ENCODE results near the gene PRR12. TPM values are rescaled to one million over a fixed set of nuclear protein-coding genes. Genes with fewer than 3 reads are reported as not detected.

PRR12 gene
- total and polyA plus RNA-seq, 2 donors from 2014 or later, result 4.9 to 27.4 TPM

- TF ChIP-seq, protein P1, sequence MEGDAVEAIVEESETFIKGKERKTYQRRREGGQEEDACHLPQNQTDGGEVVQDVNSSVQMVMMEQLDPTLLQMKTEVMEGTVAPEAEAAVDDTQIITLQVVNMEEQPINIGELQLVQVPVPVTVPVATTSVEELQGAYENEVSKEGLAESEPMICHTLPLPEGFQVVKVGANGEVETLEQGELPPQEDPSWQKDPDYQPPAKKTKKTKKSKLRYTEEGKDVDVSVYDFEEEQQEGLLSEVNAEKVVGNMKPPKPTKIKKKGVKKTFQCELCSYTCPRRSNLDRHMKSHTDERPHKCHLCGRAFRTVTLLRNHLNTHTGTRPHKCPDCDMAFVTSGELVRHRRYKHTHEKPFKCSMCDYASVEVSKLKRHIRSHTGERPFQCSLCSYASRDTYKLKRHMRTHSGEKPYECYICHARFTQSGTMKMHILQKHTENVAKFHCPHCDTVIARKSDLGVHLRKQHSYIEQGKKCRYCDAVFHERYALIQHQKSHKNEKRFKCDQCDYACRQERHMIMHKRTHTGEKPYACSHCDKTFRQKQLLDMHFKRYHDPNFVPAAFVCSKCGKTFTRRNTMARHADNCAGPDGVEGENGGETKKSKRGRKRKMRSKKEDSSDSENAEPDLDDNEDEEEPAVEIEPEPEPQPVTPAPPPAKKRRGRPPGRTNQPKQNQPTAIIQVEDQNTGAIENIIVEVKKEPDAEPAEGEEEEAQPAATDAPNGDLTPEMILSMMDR (IDR thresholded peaks at IDR 0.05; ENCODE audit: borderline replicate concordance, extremely low read depth, insufficient read depth), result no peak
- Histone ChIP-seq H3K36me3 (ENCODE audit: control insufficient read depth in 2 of 3, insufficient read depth in 3 of 3, low read length in 3 of 3) (peaks cover 5 to 21% (median 9%) of the 10 kb centered on the region in 3 donors), H3K9me3 (ENCODE audit: control insufficient read depth in 2 of 3, insufficient read depth in 1 of 3, low read length in 3 of 3) (no peaks in the 10 kb centered on the region), H3K4me1 (ENCODE audit: control insufficient read depth in 2 of 3, insufficient read depth in 2 of 3, low read depth in 1 of 3, low read length in 3 of 3) (no peaks in the 10 kb centered on the region), H3K27ac (ENCODE audit: low read depth in 2 of 2, low read length in 2 of 2) (no peak overlapping the region), H3K4me3 (ENCODE audit: low read length in 3 of 3) (no peak overlapping the region), H3K27me3 (ENCODE audit: control insufficient read depth, insufficient read depth, low read length) (no peaks in the 10 kb centered on the region), H3K9ac (ENCODE audit: low read length in 3 of 3) (no peak overlapping the region)
- FAIRE-seq, result no peak
- no peak for DNase-seq
- intact Hi-C loops (cut with DNase I), result no loop called here
Measured at GRCh38 chr19:49605605-49606004, 14.6 kb downstream of the PRR12 start.

DNA sequence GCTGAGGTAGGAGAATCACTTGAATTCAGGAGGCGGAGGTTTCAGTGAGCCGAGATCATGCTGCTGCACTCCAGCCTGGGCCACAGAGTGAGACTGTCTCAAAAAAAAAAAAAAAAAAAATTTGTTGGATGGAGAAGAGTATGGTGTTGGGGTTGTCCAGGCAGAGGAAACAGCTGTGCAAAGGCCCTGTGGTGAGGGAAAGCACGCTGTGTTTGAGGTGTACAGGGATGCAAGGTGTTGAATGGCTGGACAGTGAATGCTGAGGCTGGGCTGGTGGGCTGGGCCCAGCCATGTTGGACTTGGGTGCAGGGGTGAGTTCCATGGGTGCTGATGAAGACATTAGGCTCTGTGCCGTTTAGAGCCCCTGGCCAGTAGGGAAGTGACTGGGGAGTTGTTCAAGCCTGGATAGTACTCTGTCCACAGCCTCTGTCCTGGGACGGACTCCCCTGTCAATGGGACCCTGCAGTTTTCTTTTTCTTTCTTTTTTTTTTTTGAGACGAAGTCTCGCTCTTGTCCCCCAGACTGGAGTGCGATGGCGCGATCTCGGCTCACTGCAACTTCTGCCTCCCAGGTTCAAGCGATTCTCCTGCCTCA, 18.6 kb downstream of the PRR12 start:
- FAIRE-seq, result no peak
- intact Hi-C loops (cut with DNase I), result no loop called here
- TF ChIP-seq, protein P1 (IDR thresholded peaks at IDR 0.05; ENCODE audit: borderline replicate concordance, extremely low read depth, insufficient read depth), result no peak
- Histone ChIP-seq H3K36me3 (ENCODE audit: control insufficient read depth in 2 of 3, insufficient read depth in 3 of 3, low read length in 3 of 3) (peaks cover 0 to 17% (median 0%) of the 10 kb centered on the region in 3 donors), H3K9ac (ENCODE audit: low read length in 3 of 3) (no peak overlapping the region), H3K4me3 (ENCODE audit: low read length in 3 of 3) (no peak overlapping the region), H3K27me3 (ENCODE audit: control insufficient read depth, insufficient read depth, low read length) (no peaks in the 10 kb centered on the region), H3K4me1 (ENCODE audit: control insufficient read depth in 2 of 3, insufficient read depth in 2 of 3, low read depth in 1 of 3, low read length in 3 of 3) (no peaks in the 10 kb centered on the region), H3K27ac (ENCODE audit: low read depth in 2 of 2, low read length in 2 of 2) (no peak overlapping the region), H3K9me3 (ENCODE audit: control insufficient read depth in 2 of 3, insufficient read depth in 1 of 3, low read length in 3 of 3) (no peaks in the 10 kb centered on the region)
- DNase-seq, result no peak

- DNase-seq (no peak), FAIRE-seq (no peak)
- H3K27me3 ChIP-seq (ENCODE audit: control insufficient read depth, insufficient read depth, low read length), result no peaks in the 10 kb centered on the region
- H3K27ac ChIP-seq (ENCODE audit: low read depth in 2 of 2, low read length in 2 of 2), result no peak overlapping the region
- no peak overlapping the region for H3K9ac ChIP-seq (ENCODE audit: low read length in 3 of 3)
- H3K36me3 ChIP-seq (ENCODE audit: control insufficient read depth in 2 of 3, insufficient read depth in 3 of 3, low read length in 3 of 3), result peaks cover 5 to 38% (median 8%) of the 10 kb centered on the region in 3 donors
- no peaks in the 10 kb centered on the region for H3K9me3 ChIP-seq (ENCODE audit: control insufficient read depth in 2 of 3, insufficient read depth in 1 of 3, low read length in 3 of 3)
- intact Hi-C loops (cut with DNase I), result no loop called here
- H3K4me1 ChIP-seq (ENCODE audit: control insufficient read depth in 2 of 3, insufficient read depth in 2 of 3, low read depth in 1 of 3, low read length in 3 of 3), result no peaks in the 10 kb centered on the region
- H3K4me3 ChIP-seq (ENCODE audit: low read length in 3 of 3), result no peak overlapping the region
- TF ChIP-seq, protein P1 (IDR thresholded peaks at IDR 0.05; ENCODE audit: borderline replicate concordance, extremely low read depth, insufficient read depth), result no peak
Measured at GRCh38 chr19:49613374-49613773, 22.4 kb downstream of the PRR12 start.
